GM20000 (cell line): ENCODE measurements around the gene ALKAL2.
A peak's percentile ranks its signal among the peaks of the same experiment; 100 is the strongest.

Experiments
- DNase-seq: peaks from one replicate; pipeline ENCODE4 v3.0.0; 2012; ENCODE audit warnings: low spot score
- TF ChIP-seq, protein P1 (sequence below): IDR thresholded peaks from 2 replicates; pipeline ENCODE4 v1.5.1; 2012; ENCODE audit warnings: mild to moderate bottlenecking, control low read depth; ENCODE audit errors: extremely low read depth, missing control alignments

Gene ALKAL2

GRCh38 chr2:254241-254640 lies 33.6 kb downstream of the ALKAL2 start:
- TF ChIP-seq, protein P1, sequence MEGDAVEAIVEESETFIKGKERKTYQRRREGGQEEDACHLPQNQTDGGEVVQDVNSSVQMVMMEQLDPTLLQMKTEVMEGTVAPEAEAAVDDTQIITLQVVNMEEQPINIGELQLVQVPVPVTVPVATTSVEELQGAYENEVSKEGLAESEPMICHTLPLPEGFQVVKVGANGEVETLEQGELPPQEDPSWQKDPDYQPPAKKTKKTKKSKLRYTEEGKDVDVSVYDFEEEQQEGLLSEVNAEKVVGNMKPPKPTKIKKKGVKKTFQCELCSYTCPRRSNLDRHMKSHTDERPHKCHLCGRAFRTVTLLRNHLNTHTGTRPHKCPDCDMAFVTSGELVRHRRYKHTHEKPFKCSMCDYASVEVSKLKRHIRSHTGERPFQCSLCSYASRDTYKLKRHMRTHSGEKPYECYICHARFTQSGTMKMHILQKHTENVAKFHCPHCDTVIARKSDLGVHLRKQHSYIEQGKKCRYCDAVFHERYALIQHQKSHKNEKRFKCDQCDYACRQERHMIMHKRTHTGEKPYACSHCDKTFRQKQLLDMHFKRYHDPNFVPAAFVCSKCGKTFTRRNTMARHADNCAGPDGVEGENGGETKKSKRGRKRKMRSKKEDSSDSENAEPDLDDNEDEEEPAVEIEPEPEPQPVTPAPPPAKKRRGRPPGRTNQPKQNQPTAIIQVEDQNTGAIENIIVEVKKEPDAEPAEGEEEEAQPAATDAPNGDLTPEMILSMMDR: no peak
- no peak for DNase-seq

GRCh38 chr2:253202-253638 lies 34.7 kb downstream of the ALKAL2 start:
- DNase-seq: no peak
- TF ChIP-seq, protein P1: no peak

DNA sequence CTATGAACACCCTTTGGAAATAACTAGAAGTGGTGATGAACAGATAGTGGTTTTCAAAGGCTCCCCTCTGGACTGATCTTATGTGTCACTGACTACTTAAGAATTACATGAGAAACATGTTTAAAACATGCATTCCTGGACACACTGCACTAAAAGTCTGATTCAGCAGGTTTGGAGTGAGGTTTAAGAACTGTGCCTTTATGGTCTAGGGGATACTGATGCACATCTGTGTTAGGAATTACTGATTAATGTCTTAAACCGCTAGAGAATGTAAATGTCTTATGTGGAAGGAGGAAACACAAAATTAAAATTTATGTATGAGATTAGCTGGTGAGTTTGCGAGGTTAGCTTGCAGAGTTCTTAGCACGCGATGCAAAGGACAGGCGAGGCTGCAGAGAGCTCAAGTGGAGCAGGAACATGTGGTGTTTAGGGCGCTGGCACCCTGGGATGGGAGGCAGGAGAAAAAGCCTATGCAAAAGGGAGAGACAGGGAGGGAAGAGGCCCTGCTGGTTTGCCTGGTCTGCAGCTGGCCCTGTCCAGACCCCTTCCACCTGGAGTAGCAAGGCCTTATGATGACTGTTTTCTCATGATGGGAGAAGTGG lies 35.8 kb downstream of the ALKAL2 start:
- TF ChIP-seq, protein P1: no peak
- DNase-seq: no peak

DNA sequence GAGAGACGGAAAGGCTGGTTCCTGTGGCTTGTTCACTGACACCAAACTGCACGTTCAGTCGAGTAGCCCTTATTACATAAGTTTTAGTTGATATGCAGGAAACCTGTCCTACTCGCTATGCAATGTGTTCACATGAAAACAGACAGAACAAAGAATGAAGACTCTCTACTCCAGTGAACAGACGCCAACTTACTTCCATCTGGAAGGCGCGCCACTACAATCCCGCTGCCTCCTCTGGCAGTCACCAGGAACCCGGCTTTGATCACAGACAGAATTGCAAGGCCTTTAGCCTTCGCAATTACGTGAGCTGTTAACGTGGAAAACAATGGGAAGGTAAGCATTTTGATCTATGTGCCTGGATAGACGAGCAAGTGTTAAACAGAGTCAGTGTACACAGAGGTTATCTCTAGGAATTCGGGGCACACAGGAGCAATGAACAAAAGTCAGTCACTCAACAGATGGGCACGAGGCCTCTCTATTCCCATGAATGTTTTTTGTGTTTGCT lies 38.3 kb downstream of the ALKAL2 start:
- no peak for DNase-seq
- TF ChIP-seq, protein P1: no peak

DNA sequence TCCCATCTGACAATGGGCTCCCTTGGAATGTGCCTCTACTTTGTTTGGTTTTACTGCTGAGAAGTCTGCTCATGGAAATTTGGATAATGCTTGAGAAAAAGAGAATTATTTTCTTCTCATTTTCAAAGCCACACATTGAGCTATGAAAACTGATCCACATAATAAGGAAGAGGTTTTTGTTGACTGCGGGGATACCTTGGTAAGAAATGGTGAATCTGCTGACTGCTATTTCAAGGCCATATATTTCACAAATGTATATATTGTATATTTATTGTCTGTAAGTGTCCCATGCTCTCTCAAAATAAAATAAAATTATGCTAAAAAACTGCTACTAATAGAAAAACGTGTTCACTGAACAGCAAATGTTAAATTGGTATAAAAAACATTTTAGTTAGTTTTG lies 39.2 kb downstream of the ALKAL2 start:
- no peak for DNase-seq
- TF ChIP-seq, protein P1: no peak

- peak; percentile 26 for DNase-seq
- TF ChIP-seq, protein P1: peak; percentile 46
Measured at GRCh38 chr2:246489-247144, 41.3 kb downstream of the ALKAL2 start.

- TF ChIP-seq, protein P1: no peak
- DNase-seq: no peak
Measured at GRCh38 chr2:244547-244946, 43.3 kb downstream of the ALKAL2 start.
